Measurements from ENCODE around the gene MYLK. TPM values are rescaled to one million over a fixed set of nuclear protein-coding genes. Genes with fewer than 3 reads are reported as not detected.
A peak's percentile ranks its signal among the peaks of the same experiment; 100 is the strongest.

The MYLK gene
- total RNA-seq, 1 donor from 2014 or later, result 46.2 TPM

DNA sequence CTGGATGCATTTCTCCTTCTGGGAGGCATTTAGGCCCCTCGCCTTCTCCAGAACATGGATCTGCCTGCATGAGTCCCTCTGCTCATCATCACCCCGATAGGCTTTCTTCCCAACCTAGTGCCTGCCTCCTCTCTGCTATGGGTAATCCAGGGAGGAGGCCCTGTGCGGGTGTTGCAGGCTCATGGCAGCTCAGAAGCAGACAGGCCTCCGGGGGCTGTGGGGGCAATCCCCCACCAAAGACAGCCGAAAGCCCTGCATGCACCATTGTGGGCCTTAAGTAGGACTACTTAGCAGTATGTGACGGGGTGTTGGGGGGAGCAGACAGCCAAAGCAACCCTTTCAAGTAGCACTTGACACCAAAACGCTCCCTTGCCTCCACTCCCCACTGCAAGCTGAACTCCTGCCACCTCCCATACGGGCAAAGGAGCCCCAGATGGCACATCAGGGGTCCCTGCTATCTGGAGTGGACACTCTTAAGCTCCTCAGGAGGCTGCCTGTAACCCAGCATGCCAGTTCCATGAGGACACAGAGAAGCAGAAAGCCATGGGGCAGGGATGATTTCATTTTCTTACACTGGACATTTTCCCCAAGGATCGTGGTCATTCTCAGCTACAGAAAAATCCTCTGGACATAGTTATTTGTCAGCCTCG, 200.5 kb downstream of the MYLK start:
- no peak for DNase-seq (ENCODE audit: low read depth)

DNA sequence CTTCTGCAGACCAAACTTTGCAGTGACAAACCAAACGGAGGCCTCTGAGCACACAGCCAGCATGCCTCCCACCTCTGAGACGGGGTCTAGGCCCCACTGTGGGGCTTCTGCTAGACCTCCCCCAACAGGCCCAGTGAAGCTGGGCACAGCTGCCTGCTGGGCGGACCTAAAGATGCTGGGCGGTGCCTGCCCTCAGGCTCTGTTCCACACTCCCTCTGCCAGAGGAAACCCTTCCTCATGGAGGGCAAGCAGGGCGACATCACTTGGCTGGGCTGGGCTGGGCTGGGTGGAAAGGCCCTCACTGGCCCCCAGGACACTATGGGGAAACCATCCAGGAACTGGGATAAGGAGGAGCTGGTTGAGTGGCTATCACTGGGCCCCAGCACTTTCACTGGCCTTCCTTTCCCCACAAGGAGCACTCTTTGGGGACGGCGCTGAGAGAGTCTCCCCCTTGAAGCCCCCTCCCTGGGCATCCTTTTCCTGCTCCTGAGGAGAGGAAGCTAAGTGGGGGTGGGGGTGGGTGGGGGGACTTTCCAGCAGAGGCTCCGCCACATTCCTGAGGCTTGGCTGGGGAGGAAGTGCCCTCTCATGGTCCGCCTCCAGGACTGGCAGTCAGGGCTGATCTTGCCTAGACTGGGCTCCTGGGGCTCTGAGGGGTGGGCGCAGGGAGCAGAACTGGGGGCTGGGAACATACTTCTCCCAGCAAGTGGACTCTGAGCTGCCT, 201.2 kb downstream of the MYLK start:
- no peak for DNase-seq (ENCODE audit: low read depth)

DNA sequence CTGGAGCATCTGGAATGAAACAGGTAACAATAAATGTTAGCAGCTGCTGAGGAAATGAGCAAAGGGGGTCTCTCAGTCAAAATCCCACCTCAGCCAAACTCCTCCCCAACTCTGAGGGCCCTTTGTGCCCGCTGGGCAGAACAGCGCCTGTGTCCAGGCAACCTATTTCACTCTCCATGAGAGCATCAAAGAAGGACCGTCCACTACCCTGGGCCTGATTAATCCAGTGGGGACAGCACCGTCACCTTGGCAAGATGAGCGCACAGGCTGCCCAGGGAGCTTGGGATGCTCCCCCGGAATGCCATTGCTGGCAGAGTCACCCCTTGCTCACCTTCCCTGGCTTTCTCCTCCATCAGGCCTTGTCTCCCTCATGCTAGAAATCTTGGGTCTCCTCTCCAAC, 201.8 kb downstream of the MYLK start:
- no peak for DNase-seq (ENCODE audit: low read depth)

DNA sequence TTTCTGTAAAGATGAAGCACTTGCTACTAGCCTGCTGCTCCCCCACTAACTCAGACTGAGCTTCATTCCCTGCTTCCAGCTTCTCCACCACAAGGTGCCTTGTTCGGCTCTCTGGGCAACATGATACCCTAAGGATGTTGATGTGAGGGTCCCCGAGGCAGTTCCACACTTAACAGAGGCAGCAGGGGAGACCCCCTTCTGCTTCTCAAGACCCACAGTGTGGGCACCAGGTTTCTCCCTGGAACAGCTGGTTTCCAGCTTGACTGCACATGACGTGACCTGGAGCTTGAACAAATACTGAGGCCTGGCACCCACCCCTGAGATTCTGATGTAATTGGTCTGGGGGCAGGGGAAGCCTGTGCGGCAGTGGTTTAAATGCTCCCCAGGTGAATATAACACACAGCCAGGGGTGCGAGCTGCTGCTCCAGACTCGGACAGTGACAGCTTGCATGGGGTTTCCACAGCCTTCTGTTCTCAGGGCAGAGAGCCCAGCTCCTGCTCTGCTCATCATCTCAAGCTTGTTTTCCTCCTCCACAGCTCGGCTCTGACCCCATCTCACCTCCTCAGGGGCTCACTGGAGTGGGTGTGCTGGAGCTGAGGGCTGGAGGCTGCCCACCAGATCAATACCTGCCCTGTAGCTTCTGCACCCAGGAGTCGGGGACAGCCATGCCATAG, 204.3 kb downstream of the MYLK start:
- DNase-seq (ENCODE audit: low read depth), result no peak

DNA sequence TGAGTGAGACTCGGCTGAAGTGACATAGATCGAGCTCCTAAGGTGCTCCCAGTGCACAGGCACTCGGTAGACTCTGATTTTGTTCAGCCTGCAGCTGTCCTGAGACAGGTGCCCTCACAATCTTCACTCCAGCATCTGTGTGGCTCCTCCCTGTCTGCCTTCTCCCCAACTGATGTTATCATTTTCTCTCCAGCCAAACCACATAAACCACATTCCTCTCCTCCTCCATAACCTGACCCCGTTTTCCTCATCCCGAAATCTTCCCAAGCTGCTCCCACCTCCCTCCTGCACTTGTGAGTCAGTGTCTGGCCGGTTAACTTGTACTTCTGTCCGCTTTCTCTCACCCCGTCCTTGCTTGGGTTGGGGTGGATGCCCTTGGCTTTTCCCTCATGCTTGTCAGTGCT, 206.0 kb downstream of the MYLK start:
- peak; percentile 96 for DNase-seq (ENCODE audit: low read depth)

DNA sequence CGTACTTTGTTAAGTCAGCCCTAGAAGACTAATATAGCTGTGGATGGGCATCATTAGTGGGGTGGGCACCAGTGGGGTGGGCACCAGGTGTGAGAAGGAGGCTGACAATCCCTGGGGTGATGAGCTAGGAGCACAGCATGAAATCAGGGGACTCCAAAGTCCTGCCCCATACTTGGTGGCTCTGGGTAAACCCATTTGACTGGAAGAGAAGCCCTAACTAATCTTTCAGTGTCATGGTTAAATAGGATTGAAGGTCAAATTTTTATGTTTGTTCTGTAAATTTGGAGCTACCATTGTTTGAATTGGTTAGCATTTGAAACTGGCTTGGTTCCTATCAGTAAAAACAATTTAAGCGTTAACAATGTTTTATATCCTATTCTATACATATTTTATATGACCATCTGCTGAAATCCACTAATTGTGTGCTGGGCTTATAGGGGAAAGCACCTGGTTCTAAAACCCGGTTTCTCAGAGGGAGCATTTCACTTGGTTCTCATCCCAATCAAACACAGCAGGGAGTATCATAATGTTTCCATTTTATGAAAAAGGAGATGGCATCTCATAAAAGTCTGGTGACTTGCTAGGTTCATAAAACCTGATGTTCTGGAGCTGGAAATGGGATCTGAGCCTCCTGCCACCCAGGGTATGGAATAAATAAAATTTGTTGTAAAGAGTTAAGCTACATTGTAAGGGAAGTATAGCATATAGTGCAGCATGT, 211.5 kb downstream of the MYLK start:
- DNase-seq (ENCODE audit: low read depth), result no peak

DNA sequence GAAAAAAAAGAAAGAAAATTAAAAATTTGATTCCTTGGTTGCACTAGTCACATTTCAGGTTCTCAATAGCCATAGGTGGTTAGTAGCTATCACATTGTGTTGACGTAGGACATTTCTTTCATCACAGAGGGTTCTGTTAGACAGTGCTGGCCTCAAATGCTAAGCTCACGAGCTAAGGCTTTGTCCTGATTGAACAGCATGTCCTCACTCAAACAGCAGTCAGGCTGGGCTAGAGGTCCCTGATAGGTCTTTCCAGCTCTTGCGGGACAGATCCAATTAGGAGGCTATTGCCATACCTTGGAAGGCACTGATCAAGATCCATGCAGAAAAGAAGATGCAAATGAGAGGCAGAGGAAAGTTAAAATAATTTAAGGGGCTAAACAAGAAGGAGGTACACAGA, 213.4 kb downstream of the MYLK start:
- no peak for DNase-seq (ENCODE audit: low read depth)

DNA sequence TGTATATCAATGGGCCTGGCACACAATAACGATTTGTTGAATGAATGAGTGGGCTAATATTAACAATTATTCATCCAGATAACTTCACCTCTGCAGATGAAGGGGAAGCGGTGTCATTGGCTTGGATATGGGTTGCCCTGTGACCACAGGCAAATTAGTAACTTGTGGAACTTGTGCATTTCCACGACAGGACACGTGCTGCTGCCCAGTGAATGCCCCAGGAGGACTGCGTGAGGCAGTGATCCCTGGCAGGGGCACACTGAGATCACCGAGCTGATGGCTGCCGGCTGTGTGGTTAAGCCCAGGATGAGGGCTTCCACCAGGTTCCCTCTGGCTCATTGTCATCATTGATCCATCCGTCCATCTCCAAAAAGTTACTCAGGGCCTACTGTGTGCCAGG, 215.2 kb downstream of the MYLK start:
- DNase-seq (ENCODE audit: low read depth), result no peak

DNA sequence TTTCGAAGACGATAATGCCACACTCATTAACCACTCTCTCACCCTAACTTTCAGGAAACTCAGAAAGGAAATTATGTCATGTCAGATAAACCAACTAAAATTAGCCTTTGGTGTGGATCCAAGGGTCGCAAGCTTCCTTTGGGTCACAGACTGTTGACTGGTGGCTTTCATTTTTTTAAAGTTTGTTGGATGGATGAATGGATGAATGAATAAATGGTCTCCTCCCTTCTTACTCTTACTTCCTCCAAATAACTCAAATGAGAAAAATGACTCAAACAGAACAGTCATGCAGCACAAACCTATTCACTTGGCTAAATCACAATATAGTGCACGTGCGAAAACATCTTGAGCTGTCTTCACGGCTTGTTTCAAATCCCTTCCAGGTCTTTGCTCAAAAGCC, 216.3 kb downstream of the MYLK start:
- DNase-seq (ENCODE audit: low read depth), result no peak

DNA sequence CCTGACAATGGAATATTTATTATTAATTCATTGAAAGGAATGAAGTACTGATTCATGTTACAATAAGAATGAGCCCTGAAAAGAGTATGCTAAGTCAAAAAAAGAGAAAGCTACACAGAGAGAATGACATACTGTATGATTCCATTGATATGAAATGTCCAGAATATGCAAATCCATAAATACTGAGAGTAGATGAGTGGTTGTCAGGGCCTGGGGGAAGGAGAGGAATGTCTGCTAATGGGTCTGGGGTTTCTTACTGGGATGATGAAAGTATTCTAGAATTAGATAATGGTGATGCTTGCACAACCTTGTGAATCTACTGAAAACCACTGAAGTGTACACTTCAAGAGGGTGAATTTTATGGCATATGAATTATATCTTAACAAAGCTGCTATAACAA, 219.4 kb downstream of the MYLK start:
- DNase-seq (ENCODE audit: low read depth), result no peak

DNA sequence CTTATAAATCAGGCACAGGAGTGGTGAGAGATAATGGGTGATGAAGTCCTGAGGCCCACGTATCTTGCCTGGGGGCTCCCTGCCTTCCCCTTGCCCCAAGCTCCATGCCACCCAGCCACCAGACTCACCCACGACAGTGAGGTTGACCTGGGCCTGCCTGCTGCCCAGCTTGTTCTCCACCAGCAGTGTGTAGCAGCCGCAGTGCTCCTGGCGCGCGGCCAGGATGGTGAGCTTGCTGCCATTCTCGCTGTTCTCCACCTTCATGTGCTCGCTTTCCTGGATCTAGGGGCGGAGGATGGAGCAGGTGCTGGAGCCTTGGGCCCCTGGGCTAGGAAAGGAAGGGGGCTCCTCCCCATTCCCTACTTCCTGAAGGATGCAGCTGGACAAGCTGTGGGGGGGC, 220.2 kb downstream of the MYLK start:
- no peak for DNase-seq (ENCODE audit: low read depth)

DNA sequence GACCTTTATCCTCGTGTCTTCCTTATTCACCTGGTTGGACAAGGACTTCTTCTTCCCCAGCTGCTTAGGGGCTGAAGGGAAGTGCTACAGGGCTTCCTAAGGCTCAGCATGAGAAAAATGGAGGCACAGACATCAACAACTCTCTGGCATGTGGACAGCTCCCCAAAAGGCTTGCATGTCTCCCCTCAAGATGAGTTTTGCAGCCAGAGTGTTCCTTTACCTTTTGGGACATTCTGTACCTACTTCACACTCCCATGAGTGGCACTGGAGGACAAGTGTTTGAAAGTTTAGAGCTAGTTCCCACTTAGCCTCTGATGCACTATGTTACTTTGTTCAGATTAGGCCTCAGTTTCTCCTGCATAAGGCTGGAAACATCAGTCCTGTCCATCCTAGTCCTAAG, 222.2 kb downstream of the MYLK start:
- DNase-seq (ENCODE audit: low read depth), result no peak

DNA sequence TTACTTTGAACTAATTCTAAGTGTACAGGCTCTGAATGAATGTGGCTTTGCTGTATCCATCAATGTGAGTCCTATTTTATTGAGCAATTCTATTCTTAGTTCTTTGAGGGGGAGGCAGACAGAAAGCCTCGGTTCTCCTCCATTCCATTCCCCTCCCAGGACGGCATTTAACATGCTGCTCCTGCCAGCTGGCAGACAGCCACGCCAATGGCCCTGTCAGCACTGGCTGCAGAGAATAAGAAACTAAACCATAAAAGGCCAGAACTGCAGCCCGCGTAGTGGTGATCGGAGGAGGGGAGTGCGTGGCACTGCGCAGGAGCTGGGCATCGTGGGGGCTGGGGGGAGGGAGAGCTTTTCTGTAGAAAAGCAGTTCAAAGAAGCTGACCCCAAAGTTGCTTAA, 223.2 kb downstream of the MYLK start:
- peak; percentile 91 for DNase-seq (ENCODE audit: low read depth)

DNA sequence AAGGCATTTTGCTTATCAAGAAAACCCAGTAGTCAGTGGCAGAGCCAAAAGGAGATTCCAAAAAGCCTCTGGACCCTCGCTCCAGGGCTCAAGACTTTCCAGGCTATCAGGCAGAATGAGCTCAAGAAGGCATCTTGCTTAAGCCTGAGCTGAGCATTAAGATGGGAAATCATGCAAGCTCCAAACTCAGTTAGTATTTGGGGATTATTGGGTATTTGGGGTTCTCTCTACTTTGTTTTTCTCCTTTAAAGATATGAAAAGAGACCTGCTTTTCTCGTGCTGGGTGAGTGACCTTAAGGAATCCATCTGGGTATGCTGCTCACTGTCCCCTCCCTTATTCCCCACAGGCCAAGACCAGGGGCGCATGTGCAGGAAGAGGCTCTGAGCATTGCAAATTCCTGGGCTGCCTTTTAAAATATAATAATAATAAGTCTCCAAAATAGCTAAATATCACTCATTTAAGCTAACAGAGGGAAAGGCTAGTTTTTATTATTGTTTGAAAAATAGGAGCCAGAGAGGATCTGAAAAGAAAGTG, 223.9 kb downstream of the MYLK start:
- DNase-seq (ENCODE audit: low read depth), result no peak

DNA sequence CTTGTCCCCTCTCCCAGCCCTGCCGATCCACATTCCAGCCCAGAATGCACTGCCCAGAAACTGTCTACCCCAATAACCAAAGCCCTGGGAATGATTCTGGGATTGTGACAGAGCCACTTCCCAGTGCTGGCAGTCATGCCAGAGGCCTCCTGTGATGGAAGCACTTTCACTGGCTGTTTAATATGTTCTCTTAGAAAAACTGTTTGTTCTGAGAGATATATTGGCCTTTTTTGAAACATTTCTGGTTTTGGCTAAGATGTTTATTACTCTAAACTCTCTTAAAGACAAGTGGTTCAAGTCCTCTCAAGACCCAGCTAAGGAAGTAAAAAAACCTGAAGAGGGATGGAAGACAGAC, 225.3 kb downstream of the MYLK start:
- DNase-seq (ENCODE audit: low read depth), result no peak

DNA sequence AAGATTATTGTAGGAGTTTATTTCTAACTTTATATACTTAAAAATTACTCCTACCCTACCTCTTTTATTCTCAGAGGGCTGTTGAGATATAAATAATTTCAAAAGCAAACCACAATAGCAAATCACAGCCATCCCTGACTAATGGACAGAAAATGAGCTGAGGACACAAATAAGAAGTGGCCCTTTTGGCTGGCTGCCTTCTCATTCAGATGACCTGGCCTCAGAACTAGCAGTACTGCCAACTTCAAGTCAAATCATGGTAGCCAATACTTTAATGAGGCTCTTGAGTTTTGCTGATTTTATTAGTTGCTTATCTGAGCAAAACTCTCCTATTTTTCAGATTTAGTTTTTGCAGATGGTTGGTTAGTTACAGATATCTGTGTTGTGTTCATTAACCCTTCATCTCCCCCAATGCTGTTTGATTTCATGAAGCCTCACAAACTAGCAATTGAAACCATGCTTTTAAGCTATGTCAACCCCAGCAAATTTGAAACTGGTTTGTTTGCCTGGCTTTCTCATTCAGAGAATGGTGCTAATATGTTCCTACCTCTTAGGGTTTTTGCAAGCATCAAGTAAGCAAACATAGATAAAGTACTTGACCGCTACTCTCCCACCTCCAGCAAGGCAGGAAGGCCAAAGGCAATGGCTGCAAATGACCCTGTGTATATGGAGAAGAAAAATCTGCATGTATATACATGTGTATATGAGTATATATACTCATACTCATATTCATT, 225.8 kb downstream of the MYLK start:
- peak; percentile 83 for DNase-seq (ENCODE audit: low read depth)

DNA sequence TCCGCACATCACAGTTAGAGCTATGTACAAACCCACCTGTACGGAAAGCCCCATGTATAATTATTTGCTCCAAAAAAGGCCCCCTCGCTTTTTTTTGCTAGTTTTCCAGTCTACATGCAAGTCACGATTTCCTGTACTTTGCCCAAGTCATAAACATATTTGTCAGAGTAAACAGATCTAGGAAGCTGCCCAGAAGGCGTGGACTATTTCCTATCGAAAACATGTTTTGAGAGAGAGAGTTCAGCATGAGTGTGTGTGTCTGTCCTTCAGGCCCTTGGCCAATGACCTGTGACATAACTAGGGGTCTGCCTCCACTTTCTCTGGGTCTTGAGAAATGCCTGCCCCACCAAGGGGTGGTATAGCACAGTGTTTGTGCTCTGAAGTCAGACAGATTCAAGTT, 226.6 kb downstream of the MYLK start:
- DNase-seq (ENCODE audit: low read depth), result no peak

DNA sequence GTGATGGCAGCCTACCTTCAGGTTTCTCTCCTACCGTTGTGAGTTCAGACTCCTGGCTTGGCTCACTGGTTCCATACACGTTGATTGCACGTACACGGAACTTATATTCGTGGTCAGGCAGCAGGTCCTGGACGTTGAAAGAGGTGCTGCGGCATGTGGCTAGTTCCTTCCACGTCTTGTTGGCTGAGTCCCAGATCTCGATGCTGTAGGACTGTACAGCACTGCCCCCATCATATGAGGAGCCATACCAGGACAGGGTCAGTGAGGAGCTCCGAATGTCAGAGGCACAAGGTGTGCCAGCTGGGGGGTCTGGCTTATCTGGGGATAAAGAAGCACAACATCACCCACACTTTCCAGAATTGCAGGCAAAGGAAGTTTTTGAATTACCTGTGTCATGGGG, 227.0 kb downstream of the MYLK start:
- DNase-seq (ENCODE audit: low read depth), result no peak

DNA sequence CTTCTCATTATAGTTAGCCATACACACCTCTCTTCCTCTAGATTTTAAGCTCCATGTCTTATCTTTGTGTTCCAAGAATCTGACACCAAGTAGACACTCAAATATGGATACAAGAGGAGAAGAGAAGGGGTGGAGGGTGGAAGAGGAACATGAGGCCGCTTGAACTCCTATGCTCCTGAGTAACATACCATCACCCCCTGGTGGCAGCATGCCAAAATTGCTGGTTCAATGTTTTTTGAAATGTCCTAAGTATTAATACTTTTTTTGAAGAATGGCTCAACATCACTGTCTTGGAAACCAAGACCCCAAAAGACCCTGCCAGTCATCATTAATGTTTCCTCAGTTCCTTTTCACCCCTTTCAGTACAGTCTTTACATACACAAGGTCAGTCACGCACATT, 227.4 kb downstream of the MYLK start:
- DNase-seq (ENCODE audit: low read depth), result no peak

DNA sequence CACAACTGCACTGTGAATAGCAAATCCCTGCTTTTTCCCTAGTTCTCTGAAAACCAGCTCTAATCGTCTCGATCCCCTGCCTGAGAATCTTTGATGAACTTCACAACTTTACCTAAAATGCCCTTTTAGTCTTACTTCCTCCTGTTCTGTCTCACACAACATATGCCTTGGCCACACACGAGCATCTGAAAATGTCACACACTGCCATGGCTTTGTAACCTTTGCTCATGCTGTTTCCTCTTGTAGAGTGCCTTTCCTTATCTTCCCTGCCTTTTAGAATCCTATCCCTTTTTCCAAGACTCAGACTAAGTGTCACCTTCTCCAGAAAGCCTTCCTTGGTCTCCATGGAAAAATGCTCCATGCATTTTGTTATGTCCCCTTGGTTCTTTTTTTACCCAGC, 227.9 kb downstream of the MYLK start:
- no peak for DNase-seq (ENCODE audit: low read depth)

DNA sequence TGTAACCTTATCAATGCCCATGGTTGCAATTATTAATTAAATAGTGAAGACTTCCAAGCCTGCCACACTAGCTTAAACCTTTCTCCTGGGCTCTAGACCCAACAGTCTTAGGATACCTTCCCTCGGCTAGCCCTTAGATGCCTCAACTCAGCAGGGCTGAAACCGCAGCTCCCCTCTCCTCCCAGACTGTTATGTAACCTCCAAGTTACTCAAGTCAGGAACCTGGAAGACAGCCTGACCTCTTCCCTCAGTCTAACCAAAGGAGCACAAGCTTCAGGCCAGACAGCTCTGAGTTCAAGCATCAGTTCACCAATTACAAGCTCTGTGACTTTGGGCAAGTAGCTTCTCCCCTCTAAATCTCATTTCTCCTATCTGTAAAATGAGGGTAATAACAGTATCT, 228.7 kb downstream of the MYLK start:
- no peak for DNase-seq (ENCODE audit: low read depth)
